ENCODE measurements around the gene RNF121. TPM values are rescaled to one million over a fixed set of nuclear protein-coding genes. Genes with fewer than 3 reads are reported as not detected.

RNF121 gene
- total and polyA plus RNA-seq, 2 of the 13 experiments (the other 11 are each of a cell fraction or from before 2014, with no cell fraction given) = 28.6 to 44.3 TPM

- H3K9me3 ChIP-seq (ENCODE audit: low read length) = no peaks in the 10 kb centered on the region
- H3K9ac ChIP-seq (ENCODE audit: insufficient read depth, low read depth, low read length) = no peak overlapping the region
- no TSS peak for BruUV-seq (replicated peaks)
- FAIRE-seq (no peak), ATAC-seq (no peak), DNase-seq (ENCODE audit: low spot score) (no peak)
- in situ Hi-C loops (cut with HindIII; ENCODE audit: extremely low pct_ligation_motif_present, low pct_unique_long_range_greater_than_20kb) = no loop called here
- H3K27me3 ChIP-seq (ENCODE audit: control insufficient read depth in 1 of 2, insufficient read depth in 2 of 2, low read length in 2 of 2) = no peaks in the 10 kb centered on the region; a peak in 1 of 5 replicates
- POLR2A ChIA-PET = interaction anchor here (1.1 to 4.1 kb wide), 3 partner anchors 11 to 63 kb away, joined by 3 to 19 read pairs (median 9); no protein-coding TSS in a partner anchor
- no peak overlapping the region for H3K4me3 ChIP-seq (replicated peaks in 1 of 3; ENCODE audit: insufficient read depth in 1 of 3, low read depth in 2 of 3, low read length in 3 of 3)
- H3K4me2 ChIP-seq (ENCODE audit: low read depth, low read length) = no peak overlapping the region
- peaks cover 58% of the 10 kb centered on the region for H3K79me2 ChIP-seq (ENCODE audit: insufficient read depth, low read length)
- intact Hi-C loops (cut with micrococcal nuclease; ENCODE audit: unreplicated experiment) = no loop called here
- 87% methylated on average over 2 of the region's 2 CpGs for WGBS (ENCODE audit: low lambda C conversion rate)
- CTCF ChIA-PET (ENCODE audit: low intra/inter-chr PET ratio, low total read pairs) = no interaction called here
- peaks cover 4 to 16% of the 10 kb centered on the region in 2 experiments; a peak in 3 of 5 replicates for H3K36me3 ChIP-seq (replicated peaks in 1 of 2; ENCODE audit: control insufficient read depth in 1 of 2, insufficient read depth in 2 of 2, low read length in 2 of 2)
- no peak overlapping the region for H3K27ac ChIP-seq (ENCODE audit: extremely low read length, insufficient read depth, low read length)
- H2AFZ ChIP-seq (ENCODE audit: low read length) = no peak overlapping the region
- H3K4me1 ChIP-seq (ENCODE audit: insufficient read depth, low read length) = peaks cover 48% of the 10 kb centered on the region
- no peaks in the 10 kb centered on the region for H4K20me1 ChIP-seq (ENCODE audit: insufficient read depth, low read length)
- TF ChIP-seq DMAP1 (CRISPR knock-in tag; IDR thresholded peaks at IDR 0.05) (no peak), PRDM10 (CRISPR knock-in tag; IDR thresholded peaks at IDR 0.05; ENCODE audit: low read depth) (no peak), PHF8 (CRISPR knock-in tag; IDR thresholded peaks at IDR 0.05) (no peak), ZNF33A (CRISPR knock-in tag; IDR thresholded peaks at IDR 0.05; ENCODE audit: borderline replicate concordance) (no peak), THAP11 (CRISPR knock-in tag; IDR thresholded peaks at IDR 0.05) (no peak), ZBTB14 (CRISPR knock-in tag; IDR thresholded peaks at IDR 0.05) (no peak), ZNF7 (CRISPR knock-in tag; IDR thresholded peaks at IDR 0.05) (no peak), ZNF451 (CRISPR knock-in tag; IDR thresholded peaks at IDR 0.05) (no peak), FOXK1 (CRISPR knock-in tag; IDR thresholded peaks at IDR 0.05; ENCODE audit: borderline replicate concordance, low read depth) (no peak), PREB (CRISPR knock-in tag; IDR thresholded peaks at IDR 0.05) (no peak), ZBTB43 (CRISPR knock-in tag; conservative IDR thresholded peaks at IDR 0.05) (no peak), GRHL1 (CRISPR knock-in tag; conservative IDR thresholded peaks at IDR 0.05) (no peak)
- TF ChIP-seq, protein P1, sequence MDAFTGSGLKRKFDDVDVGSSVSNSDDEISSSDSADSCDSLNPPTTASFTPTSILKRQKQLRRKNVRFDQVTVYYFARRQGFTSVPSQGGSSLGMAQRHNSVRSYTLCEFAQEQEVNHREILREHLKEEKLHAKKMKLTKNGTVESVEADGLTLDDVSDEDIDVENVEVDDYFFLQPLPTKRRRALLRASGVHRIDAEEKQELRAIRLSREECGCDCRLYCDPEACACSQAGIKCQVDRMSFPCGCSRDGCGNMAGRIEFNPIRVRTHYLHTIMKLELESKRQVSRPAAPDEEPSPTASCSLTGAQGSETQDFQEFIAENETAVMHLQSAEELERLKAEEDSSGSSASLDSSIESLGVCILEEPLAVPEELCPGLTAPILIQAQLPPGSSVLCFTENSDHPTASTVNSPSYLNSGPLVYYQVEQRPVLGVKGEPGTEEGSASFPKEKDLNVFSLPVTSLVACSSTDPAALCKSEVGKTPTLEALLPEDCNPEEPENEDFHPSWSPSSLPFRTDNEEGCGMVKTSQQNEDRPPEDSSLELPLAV (CRISPR knock-in tag; conservative IDR thresholded peaks at IDR 0.05; ENCODE audit: low read depth) = no peak
Measured at GRCh38 chr11:72038491-72038890, 109.6 kb downstream of the RNF121 start.

Measured in HepG2 (cell line).